ENCODE measurements around the gene HOXC6.

- TF ChIP-seq, protein P1, sequence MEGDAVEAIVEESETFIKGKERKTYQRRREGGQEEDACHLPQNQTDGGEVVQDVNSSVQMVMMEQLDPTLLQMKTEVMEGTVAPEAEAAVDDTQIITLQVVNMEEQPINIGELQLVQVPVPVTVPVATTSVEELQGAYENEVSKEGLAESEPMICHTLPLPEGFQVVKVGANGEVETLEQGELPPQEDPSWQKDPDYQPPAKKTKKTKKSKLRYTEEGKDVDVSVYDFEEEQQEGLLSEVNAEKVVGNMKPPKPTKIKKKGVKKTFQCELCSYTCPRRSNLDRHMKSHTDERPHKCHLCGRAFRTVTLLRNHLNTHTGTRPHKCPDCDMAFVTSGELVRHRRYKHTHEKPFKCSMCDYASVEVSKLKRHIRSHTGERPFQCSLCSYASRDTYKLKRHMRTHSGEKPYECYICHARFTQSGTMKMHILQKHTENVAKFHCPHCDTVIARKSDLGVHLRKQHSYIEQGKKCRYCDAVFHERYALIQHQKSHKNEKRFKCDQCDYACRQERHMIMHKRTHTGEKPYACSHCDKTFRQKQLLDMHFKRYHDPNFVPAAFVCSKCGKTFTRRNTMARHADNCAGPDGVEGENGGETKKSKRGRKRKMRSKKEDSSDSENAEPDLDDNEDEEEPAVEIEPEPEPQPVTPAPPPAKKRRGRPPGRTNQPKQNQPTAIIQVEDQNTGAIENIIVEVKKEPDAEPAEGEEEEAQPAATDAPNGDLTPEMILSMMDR (IDR thresholded peaks at IDR 0.05): no peak
- TF ChIP-seq POLR2AphosphoS5 (IDR thresholded peaks at IDR 0.05; ENCODE audit: insufficient read depth in 1 of 2, low read depth in 1 of 2): no peak
These were observed 2.7 kb downstream of the HOXC6 start for GRCh38 chr12:54030889-54031471.
